ENCODE results near the gene CLCN6.

GRCh38 chr1:11778336-11778735 is 27.7 kb upstream of the CLCN6 start:
- TF ChIP-seq, protein P1, sequence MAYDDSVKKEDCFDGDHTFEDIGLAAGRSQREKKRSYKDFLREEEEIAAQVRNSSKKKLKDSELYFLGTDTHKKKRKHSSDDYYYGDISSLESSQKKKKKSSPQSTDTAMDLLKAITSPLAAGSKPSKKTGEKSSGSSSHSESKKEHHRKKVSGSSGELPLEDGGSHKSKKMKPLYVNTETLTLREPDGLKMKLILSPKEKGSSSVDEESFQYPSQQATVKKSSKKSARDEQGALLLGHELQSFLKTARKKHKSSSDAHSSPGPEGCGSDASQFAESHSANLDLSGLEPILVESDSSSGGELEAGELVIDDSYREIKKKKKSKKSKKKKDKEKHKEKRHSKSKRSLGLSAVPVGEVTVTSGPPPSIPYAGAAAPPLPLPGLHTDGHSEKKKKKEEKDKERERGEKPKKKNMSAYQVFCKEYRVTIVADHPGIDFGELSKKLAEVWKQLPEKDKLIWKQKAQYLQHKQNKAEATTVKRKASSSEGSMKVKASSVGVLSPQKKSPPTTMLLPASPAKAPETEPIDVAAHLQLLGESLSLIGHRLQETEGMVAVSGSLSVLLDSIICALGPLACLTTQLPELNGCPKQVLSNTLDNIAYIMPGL (CRISPR knock-in tag; IDR thresholded peaks at IDR 0.05; ENCODE audit: borderline replicate concordance) = no peak
- TF ChIP-seq CBX8 (IDR thresholded peaks at IDR 0.05) (no peak), CBX2 (IDR thresholded peaks at IDR 0.05; ENCODE audit: borderline replicate concordance, low read depth) (no peak), EP300 (IDR thresholded peaks at IDR 0.05) (no peak), MYC (IDR thresholded peaks at IDR 0.05; ENCODE audit: borderline replicate concordance, low read length) (no peak), CHD4 (IDR thresholded peaks at IDR 0.05; ENCODE audit: borderline replicate concordance) (no peak), SMC3 (IDR thresholded peaks at IDR 0.05) (no peak), POLR2A (IDR thresholded peaks at IDR 0.05; ENCODE audit: low read length) (no peak), MAFK (IDR thresholded peaks at IDR 0.05; ENCODE audit: partially characterized antibody) (no peak), TP53 (CRISPR knock-in tag; IDR thresholded peaks at IDR 0.05) (no peak)
- TF ChIP-seq, protein P2, sequence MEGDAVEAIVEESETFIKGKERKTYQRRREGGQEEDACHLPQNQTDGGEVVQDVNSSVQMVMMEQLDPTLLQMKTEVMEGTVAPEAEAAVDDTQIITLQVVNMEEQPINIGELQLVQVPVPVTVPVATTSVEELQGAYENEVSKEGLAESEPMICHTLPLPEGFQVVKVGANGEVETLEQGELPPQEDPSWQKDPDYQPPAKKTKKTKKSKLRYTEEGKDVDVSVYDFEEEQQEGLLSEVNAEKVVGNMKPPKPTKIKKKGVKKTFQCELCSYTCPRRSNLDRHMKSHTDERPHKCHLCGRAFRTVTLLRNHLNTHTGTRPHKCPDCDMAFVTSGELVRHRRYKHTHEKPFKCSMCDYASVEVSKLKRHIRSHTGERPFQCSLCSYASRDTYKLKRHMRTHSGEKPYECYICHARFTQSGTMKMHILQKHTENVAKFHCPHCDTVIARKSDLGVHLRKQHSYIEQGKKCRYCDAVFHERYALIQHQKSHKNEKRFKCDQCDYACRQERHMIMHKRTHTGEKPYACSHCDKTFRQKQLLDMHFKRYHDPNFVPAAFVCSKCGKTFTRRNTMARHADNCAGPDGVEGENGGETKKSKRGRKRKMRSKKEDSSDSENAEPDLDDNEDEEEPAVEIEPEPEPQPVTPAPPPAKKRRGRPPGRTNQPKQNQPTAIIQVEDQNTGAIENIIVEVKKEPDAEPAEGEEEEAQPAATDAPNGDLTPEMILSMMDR (IDR thresholded peaks at IDR 0.05) = no peak

Data from A549 (cell line).